ENCODE measurements around the gene TMEM254.

TMEM254 gene

GRCh38 chr10:80108576-80109239 is 30.2 kb downstream of the TMEM254 start:
- Histone ChIP-seq H3K4me3 (ENCODE audit: low read length, poor library complexity, severe bottlenecking) (no peak overlapping the region), H4K20me1 (ENCODE audit: insufficient read depth, low read length, poor library complexity, severe bottlenecking) (no peaks in the 10 kb centered on the region), H3K9me2 (replicated peaks; ENCODE audit: low read depth, low read length) (no peaks in the 10 kb centered on the region), H3K9ac (ENCODE audit: low read depth, low read length, poor library complexity, severe bottlenecking) (no peak overlapping the region), H3K9me3 (ENCODE audit: insufficient read depth, low read depth, low read length) (peaks cover 10% of the 10 kb centered on the region; the same call in 1 of the 2 replicates), H2AFZ (ENCODE audit: low read length) (no peak overlapping the region), H3K4me1 (ENCODE audit: insufficient read depth, low read length, poor library complexity, severe bottlenecking) (peaks cover 12% of the 10 kb centered on the region), H3K79me2 (ENCODE audit: insufficient read depth, low read length) (no peaks in the 10 kb centered on the region), H3F3A (ENCODE audit: low read depth) (no peaks in the 10 kb centered on the region), H3K36me3 (ENCODE audit: insufficient read depth, low read length) (no peaks in the 10 kb centered on the region), H3K4me2 (ENCODE audit: low read depth, low read length, poor library complexity, severe bottlenecking) (no peak overlapping the region), H3K27me3 (ENCODE audit: insufficient read depth, low read length, poor library complexity, severe bottlenecking) (no peaks in the 10 kb centered on the region)
- no peak for TF ChIP-seq EZH2phosphoT487 (IDR thresholded peaks at IDR 0.05; ENCODE audit: borderline replicate concordance)
- TF ChIP-seq CTCF (conservative IDR thresholded peaks at IDR 0.05; ENCODE audit: low read length) = no peak

GRCh38 chr10:80110986-80111385 is 32.5 kb downstream of the TMEM254 start:
- H4K20me1 ChIP-seq (ENCODE audit: insufficient read depth, low read length, poor library complexity, severe bottlenecking) = no peaks in the 10 kb centered on the region
- no peaks in the 10 kb centered on the region for H3K4me1 ChIP-seq (ENCODE audit: insufficient read depth, low read length, poor library complexity, severe bottlenecking)
- H2AFZ ChIP-seq (ENCODE audit: low read length) = no peak overlapping the region
- no peaks in the 10 kb centered on the region for H3K36me3 ChIP-seq (ENCODE audit: insufficient read depth, low read length)
- H3K79me2 ChIP-seq (ENCODE audit: insufficient read depth, low read length) = no peaks in the 10 kb centered on the region
- no peak overlapping the region for H3K9ac ChIP-seq (ENCODE audit: low read depth, low read length, poor library complexity, severe bottlenecking)
- H3F3A ChIP-seq (ENCODE audit: low read depth) = no peaks in the 10 kb centered on the region
- no peak overlapping the region for H3K4me3 ChIP-seq (ENCODE audit: low read length, poor library complexity, severe bottlenecking)
- H3K9me3 ChIP-seq (ENCODE audit: insufficient read depth, low read depth, low read length) = peaks cover 10% of the 10 kb centered on the region; the same call in 1 of the 2 replicates
- TF ChIP-seq EZH2phosphoT487 (IDR thresholded peaks at IDR 0.05; ENCODE audit: borderline replicate concordance) (no peak), CTCF (conservative IDR thresholded peaks at IDR 0.05; ENCODE audit: low read length) (no peak)
- H3K27me3 ChIP-seq (ENCODE audit: insufficient read depth, low read length, poor library complexity, severe bottlenecking) = no peaks in the 10 kb centered on the region
- H3K9me2 ChIP-seq (replicated peaks; ENCODE audit: low read depth, low read length) = no peaks in the 10 kb centered on the region
- H3K4me2 ChIP-seq (ENCODE audit: low read depth, low read length, poor library complexity, severe bottlenecking) = no peak overlapping the region

GRCh38 chr10:80118669-80119068 is 40.2 kb downstream of the TMEM254 start:
- H4K20me1 ChIP-seq (ENCODE audit: insufficient read depth, low read length, poor library complexity, severe bottlenecking) = no peaks in the 10 kb centered on the region
- H3K4me1 ChIP-seq (ENCODE audit: insufficient read depth, low read length, poor library complexity, severe bottlenecking) = no peaks in the 10 kb centered on the region
- no peaks in the 10 kb centered on the region for H3K9me2 ChIP-seq (replicated peaks; ENCODE audit: low read depth, low read length)
- H3F3A ChIP-seq (ENCODE audit: low read depth) = no peaks in the 10 kb centered on the region
- H3K27me3 ChIP-seq (ENCODE audit: insufficient read depth, low read length, poor library complexity, severe bottlenecking) = no peaks in the 10 kb centered on the region
- TF ChIP-seq EZH2phosphoT487 (IDR thresholded peaks at IDR 0.05; ENCODE audit: borderline replicate concordance) = no peak
- TF ChIP-seq CTCF (conservative IDR thresholded peaks at IDR 0.05; ENCODE audit: low read length) = no peak
- no peaks in the 10 kb centered on the region for H3K36me3 ChIP-seq (ENCODE audit: insufficient read depth, low read length)
- H3K4me3 ChIP-seq (ENCODE audit: low read length, poor library complexity, severe bottlenecking) = no peak overlapping the region
- H3K4me2 ChIP-seq (ENCODE audit: low read depth, low read length, poor library complexity, severe bottlenecking) = no peak overlapping the region
- no peak overlapping the region for H2AFZ ChIP-seq (ENCODE audit: low read length)
- H3K79me2 ChIP-seq (ENCODE audit: insufficient read depth, low read length) = no peaks in the 10 kb centered on the region
- H3K9me3 ChIP-seq (ENCODE audit: insufficient read depth, low read depth, low read length) = no peaks in the 10 kb centered on the region
- H3K9ac ChIP-seq (ENCODE audit: low read depth, low read length, poor library complexity, severe bottlenecking) = no peak overlapping the region
